WERI-Rb-1 (cell line): Measurements from ENCODE around the gene VTA1.
"Not testable (repeated sequence)": the region's sequence is repeated elsewhere in the genome, so short reads cannot be mapped to it uniquely, and the experiment has no call there.

Experiments
- DNase-seq: peaks from one replicate; pipeline ENCODE4 v3.0.0-alpha.2; 2020
- H3K27ac ChIP-seq: fragments of 250-450 bp; sonication (Bioruptor Pico); 2 replicates; pipeline ENCODE4 v1.5.1; 2020; ENCODE audit warnings: mild to moderate bottlenecking, moderate library complexity
- H3K27me3 ChIP-seq: fragments of 250-450 bp; sonication (Bioruptor Pico); 2 replicates; pipeline ENCODE4 v1.5.1; 2021; ENCODE audit warnings: mild to moderate bottlenecking, low read depth, moderate library complexity; ENCODE audit not compliant: insufficient read depth, severe bottlenecking
- H3K36me3 ChIP-seq: fragments of 250-450 bp; sonication (Bioruptor Pico); 2 replicates; pipeline ENCODE4 v1.5.1; 2020; ENCODE audit warnings: mild to moderate bottlenecking, moderate library complexity
- H3K4me3 ChIP-seq: 2 replicates; pipeline ENCODE4 v1.5.1; 2011; ENCODE audit warnings: low read depth, mild to moderate bottlenecking, control low read depth, low read length
- H3K9me3 ChIP-seq: fragments of 250-450 bp; sonication (Bioruptor Pico); 2 replicates; pipeline ENCODE4 v1.5.1; 2021; ENCODE audit warnings: mild to moderate bottlenecking, moderate library complexity; ENCODE audit not compliant: severe bottlenecking
- CTCF ChIP-seq: IDR thresholded peaks from 2 replicates; pipeline ENCODE4 v1.5.1; 2011; ENCODE audit warnings: low read depth, mild to moderate bottlenecking, control low read depth, inconsistent platforms, low read length

The VTA1 gene

GRCh38 chr6:142185641-142186040 is 38.6 kb downstream of the VTA1 start:
- peaks cover 3% of the 10 kb centered on the region; the same call in 1 of the 2 replicates for H3K36me3 ChIP-seq
- no peak for DNase-seq
- no peak for TF ChIP-seq CTCF
- no peaks in the 10 kb centered on the region for H3K9me3 ChIP-seq
- H3K4me3 ChIP-seq = no peak overlapping the region
- H3K27ac ChIP-seq = no peak overlapping the region
- no peaks in the 10 kb centered on the region for H3K27me3 ChIP-seq

DNA sequence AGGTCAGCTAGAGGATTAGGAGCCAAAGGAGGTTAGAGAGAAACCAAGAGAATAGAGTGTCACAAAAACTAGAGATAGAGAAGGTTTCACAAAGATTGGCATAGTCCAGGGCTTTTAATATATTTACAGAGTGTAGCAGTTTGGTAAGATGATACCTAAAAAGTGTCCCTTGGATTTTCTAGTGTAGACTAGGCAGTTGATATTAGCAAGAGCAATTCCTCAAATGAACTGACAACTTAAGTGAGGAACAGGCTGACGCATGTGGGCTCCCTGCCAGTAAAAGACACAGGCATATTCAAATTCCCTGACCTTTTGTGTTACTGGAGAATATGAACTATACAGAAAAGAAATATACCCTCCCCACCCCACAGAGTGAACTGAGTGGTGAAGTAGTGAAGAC is 40.1 kb downstream of the VTA1 start:
- peaks cover 4% of the 10 kb centered on the region; the same call in 1 of the 2 replicates for H3K36me3 ChIP-seq
- TF ChIP-seq CTCF = no peak
- no peaks in the 10 kb centered on the region for H3K9me3 ChIP-seq
- no peak for DNase-seq
- no peak overlapping the region for H3K4me3 ChIP-seq
- H3K27me3 ChIP-seq = no peaks in the 10 kb centered on the region
- no peak overlapping the region for H3K27ac ChIP-seq

DNA sequence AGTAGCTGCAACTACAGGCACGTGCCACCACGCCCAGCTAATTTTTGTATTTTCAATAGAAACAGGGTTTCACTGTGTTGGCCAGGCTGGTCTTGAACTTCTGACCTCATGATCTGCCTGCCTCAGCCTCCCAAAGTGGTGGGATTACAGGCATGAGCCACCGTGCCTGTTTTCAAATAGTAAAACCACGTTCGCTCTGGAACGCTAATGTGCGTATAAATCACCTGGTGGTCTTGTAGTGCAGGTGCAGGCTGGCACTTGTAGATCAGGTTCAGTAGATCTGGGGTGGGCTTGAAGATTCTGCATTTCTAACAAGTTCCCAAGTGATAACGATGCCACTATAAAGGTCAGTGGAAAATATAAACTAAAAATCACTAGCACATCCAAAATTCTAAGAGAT is 41.3 kb downstream of the VTA1 start:
- H3K27ac ChIP-seq, H3K4me3 ChIP-seq, H3K27me3 ChIP-seq, H3K36me3 ChIP-seq, DNase-seq, H3K9me3 ChIP-seq: not testable (repeated sequence)

- Histone ChIP-seq H3K9me3 (no peaks in the 10 kb centered on the region), H3K4me3 (no peak overlapping the region), H3K27me3 (no peaks in the 10 kb centered on the region), H3K36me3 (peaks cover 4% of the 10 kb centered on the region; the same call in 1 of the 2 replicates), H3K27ac (no peak overlapping the region)
- DNase-seq = no peak
- no peak for TF ChIP-seq CTCF
These were observed 42.0 kb downstream of the VTA1 start for GRCh38 chr6:142189057-142189456.

GRCh38 chr6:142192343-142192742 is 45.3 kb downstream of the VTA1 start:
- Histone ChIP-seq H3K36me3 (peaks cover 4% of the 10 kb centered on the region; the same call in 1 of the 2 replicates), H3K9me3 (no peaks in the 10 kb centered on the region), H3K4me3 (no peak overlapping the region), H3K27ac (no peak overlapping the region), H3K27me3 (no peaks in the 10 kb centered on the region)
- TF ChIP-seq CTCF = no peak
- no peak for DNase-seq

- TF ChIP-seq CTCF = no peak
- H3K4me3 ChIP-seq = no peak overlapping the region
- no peaks in the 10 kb centered on the region for H3K27me3 ChIP-seq
- peaks cover 8% of the 10 kb centered on the region for H3K36me3 ChIP-seq
- H3K9me3 ChIP-seq = no peaks in the 10 kb centered on the region
- DNase-seq = no peak
- H3K27ac ChIP-seq = no peak overlapping the region
These were observed 46.6 kb downstream of the VTA1 start for GRCh38 chr6:142193621-142194020.
